Erythroblast (primary cell): ENCODE results near the gene USH1G.

ENCODE experiments used
- DNase-seq, 2 experiments: peaks; one replicate each; lab custom pipeline; 2025; lab: John Stamatoyannopoulos, UW
- GATA1 ChIP-seq: IDR thresholded peaks from 2 replicates; pipeline ENCODE4 v1.6.1; 2011; ENCODE audit warnings: low read depth, mild to moderate bottlenecking, control low read depth, low read length, moderate library complexity
- POLR2A ChIP-seq: IDR thresholded peaks from 2 replicates; pipeline ENCODE4 v1.6.1; 2011; ENCODE audit warnings: mild to moderate bottlenecking, low read length

USH1G gene

GRCh38 chr17:74960570-74961342 lies 37.7 kb upstream of the USH1G start:
- TF ChIP-seq POLR2A, result no peak
- no peak for TF ChIP-seq GATA1
- DNase-seq, result peak; percentile 68 to 73

DNA sequence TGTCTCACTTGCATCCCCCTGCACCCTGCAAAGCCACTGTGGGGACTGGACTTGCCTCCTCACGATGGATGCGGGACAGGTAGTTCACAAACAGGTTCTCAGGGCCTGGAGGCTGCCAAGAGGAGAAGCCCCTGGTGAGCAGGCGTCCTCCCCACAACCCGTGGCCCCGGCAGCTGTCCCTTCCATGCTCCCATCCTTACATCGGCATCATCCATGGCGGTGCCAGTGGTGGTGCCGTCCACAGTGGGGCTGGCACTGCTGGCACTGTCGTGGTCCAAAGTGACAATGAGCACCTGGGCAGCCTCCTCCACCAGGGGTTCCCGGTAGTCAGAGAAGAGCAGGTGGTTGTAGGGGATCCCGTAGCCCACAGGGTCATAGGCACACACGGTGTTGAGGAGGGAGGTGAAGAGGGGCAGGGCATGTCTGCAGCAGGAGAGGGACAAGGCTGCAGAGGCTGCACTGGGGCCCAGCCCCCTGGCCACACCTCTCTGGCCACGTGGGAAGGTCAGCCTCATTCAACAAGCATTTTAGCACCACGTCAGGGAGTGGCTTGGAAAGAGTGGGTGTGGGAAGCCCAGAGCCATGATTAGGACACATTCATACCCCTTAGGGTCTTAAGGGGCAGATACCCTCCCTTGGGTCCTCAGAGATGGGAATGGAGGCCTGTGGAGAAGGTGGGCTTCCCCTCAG lies 36.9 kb upstream of the USH1G start:
- no peak for TF ChIP-seq POLR2A
- no peak for TF ChIP-seq GATA1

GRCh38 chr17:74957935-74958740 lies 35.1 kb upstream of the USH1G start:
- TF ChIP-seq GATA1 (no peak), POLR2A (no peak)
- peak; percentile 61 to 82 for DNase-seq

More for the DNA sequence above, 36.9 kb upstream of the USH1G start:
- no peak for DNase-seq

DNA sequence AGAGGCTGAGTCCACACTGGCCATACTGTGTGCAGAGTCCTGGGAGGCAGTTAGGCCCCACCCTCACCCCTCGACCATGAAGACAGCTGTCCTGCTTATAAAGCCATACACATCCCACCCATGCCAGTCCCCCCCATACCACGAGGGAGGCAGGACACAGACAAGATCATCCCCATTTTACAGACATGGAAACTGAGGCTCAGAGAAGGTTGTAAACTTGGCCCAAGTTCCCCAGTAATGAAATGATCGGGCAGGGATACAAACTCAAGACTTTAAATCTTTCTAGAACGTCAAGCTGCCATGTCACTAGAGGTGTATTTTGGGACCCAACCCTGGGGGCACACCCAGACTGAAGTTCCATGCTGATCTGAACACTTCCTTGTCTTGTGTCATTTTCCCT lies 33.0 kb upstream of the USH1G start:
- DNase-seq, result no peak
- TF ChIP-seq POLR2A (no peak), GATA1 (no peak)

DNA sequence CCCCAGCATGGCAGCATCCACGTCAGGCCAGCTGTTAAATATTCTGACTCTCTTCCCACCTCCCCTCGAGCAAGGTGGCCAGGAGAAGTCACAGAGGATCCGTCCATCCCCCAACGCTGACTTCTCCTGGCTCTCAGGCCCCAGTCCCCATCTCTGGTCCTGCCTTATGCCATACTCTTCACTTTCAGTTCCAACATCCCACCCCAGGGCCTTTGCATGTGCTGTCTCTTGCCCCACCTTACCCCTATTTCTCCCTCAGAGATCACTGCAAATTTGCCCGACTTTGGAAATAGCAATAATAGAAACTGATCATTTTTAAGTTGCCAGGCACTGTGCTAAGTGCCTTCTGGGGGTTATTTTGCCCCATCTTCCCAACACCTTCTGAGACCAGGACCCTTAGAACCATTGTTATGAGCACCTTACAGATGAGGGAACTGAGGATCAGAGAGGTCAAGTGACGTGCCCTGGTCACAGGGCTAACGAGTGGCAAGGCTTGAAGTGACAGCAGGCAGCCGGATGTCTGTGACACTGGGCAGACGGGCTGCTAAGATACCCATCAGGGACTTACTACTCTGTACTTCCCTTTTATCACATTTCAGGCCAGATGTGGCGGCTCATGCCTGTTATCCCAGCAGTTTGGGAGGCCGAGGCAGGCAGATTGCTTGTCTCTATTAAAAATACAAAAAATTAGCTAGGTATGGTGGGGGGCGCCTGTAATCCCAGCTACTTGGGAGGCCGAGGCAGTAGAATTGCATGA lies 31.8 kb upstream of the USH1G start:
- TF ChIP-seq GATA1 (no peak), POLR2A (no peak)
- no peak for DNase-seq

DNA sequence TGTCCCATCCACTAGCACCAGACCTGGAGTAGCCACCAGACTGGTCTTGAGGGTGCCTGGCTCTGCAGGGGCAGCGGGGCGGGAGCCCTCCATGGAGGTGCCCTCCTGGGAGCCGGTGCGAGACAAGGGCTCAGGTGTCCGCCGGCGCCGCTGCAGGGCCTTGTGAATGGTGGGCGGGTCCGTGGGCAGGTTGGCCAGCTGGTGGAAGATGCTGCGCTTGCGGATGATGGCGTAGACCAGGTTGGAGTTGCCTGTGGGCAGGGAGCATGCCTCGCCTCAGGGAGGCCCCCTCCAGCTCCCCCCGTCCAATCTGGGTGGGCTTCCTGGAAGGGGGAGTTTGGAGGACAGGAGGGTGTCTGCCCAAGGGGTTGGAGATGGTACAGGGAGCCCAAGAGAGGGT lies 31.1 kb upstream of the USH1G start:
- TF ChIP-seq POLR2A (no peak), GATA1 (no peak)
- DNase-seq, result no peak

DNA sequence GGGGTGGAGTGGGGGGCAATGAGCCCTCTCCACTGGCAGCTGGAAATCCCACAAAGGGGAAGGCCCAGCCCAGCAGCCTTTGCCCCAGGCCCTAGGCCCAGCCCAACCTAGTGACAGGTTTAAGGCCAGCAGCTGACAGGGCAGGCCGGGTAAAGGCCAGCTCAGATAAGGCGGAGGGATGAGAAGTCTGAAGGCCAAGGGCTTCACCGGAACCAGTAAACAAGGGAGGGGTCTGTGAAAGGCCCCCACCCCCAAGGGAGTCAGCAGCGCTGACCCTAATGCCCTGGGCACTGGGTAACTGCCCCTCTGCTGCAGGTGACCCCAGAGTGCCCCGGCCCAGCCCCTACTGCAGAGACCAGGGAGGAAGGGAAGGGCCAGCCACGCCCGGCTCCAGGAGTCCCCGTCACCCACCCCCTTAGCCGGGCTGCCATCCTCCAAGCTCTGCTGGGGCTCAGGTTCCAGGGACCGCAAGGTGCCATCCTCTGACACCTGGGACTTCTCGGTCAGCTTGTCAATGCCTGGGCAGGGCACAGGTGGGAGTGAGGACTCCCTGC lies 30.2 kb upstream of the USH1G start:
- TF ChIP-seq GATA1 (no peak), POLR2A (no peak)
- DNase-seq, result no peak

GRCh38 chr17:74952431-74953133 lies 29.5 kb upstream of the USH1G start:
- TF ChIP-seq POLR2A (no peak), GATA1 (no peak)
- DNase-seq, result no peak

- TF ChIP-seq POLR2A, result no peak
- TF ChIP-seq GATA1, result no peak
These were observed 28.8 kb upstream of the USH1G start for GRCh38 chr17:74951680-74952421.

GRCh38 chr17:74951065-74951464 lies 28.0 kb upstream of the USH1G start:
- TF ChIP-seq POLR2A, result no peak
- TF ChIP-seq GATA1, result no peak
- no peak for DNase-seq

More at GRCh38 chr17:74951680-74952421, 28.8 kb upstream of the USH1G start:
- no peak for DNase-seq

GRCh38 chr17:74950207-74950606 lies 27.2 kb upstream of the USH1G start:
- DNase-seq, result no peak
- TF ChIP-seq POLR2A, result no peak
- no peak for TF ChIP-seq GATA1

DNA sequence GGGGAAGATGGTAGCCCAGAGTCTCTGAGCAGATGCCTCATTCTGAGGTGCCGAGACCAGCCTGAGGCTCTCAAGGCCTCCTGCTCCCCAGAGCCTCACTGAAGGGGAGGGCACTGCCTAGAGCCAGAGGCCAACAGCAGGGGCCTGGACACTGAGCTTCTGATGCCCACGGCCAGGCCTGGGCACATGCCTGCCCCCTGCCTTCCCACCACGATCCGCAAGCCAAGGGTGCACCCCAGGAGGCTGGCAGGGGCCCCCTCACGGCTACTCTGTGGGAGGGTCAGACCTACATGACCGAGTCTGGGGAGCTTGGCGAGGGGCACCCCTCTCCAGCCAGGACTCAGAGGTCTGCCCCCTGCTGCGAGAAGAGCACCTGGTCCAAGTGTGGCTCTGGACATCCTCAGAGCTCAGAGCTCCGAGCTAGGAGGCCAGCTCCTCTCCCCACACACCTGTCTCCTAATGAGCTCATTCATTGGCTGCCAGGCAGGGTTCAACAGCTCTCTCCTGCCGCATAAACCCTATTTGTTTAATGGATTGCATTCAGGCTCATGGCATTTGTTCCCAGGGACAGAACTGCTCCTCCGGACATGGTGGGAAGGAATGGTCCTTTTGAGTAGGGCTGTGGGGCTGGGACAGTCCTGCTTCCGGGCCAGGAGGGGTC lies 26.5 kb upstream of the USH1G start:
- TF ChIP-seq POLR2A (no peak), GATA1 (no peak)
- no peak for DNase-seq
